Mesenteric fat pad (tissue), 1 donor: ENCODE results near the gene GOT2. TPM values are rescaled to one million over a fixed set of nuclear protein-coding genes. Genes with fewer than 3 reads are reported as not detected.
"Not testable (repeated sequence)": the region's sequence is repeated elsewhere in the genome, so short reads cannot be mapped to it uniquely, and the experiment has no call there.

Experiments
- DNase-seq: peaks from one replicate; pipeline ENCODE4 v3.0.0-alpha.2; 2020; ENCODE audit warnings: low spot score
- total RNA-seq: library from RNA; stranded (reverse); fragmentation: NEBNext Ultra II Directional; extraction: Animal tissue kit (Norgen Biotek cat#: 25700); gene quantifications from one replicate; pipeline ENCODE4 v1.2.1, GENCODE V29; 2021
- donor health status: DM: yes; HTN: yes; CAD: no.

GOT2 gene
- total RNA-seq, 1 donor from 2014 or later = 22.9 TPM

DNA sequence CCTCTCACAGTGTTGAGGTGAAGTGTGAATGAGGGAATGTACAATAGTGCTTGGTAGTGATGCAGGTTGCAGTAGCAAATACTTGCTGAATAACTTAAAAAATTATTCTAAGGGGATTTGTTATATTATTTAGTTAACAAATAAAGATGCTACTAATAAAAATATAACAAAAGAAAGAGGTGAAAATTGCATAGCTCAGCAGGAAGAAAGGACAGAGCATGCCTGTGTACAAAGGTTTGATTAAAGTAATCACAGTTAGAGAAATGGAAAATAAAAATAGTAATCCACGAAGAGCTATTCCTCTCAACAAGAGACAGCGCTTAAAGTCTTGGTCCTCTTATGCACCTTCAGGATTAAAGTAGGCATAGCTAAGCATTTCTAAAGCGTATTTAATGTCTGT is 11.0 kb downstream of the GOT2 start:
- no peak for DNase-seq

DNA sequence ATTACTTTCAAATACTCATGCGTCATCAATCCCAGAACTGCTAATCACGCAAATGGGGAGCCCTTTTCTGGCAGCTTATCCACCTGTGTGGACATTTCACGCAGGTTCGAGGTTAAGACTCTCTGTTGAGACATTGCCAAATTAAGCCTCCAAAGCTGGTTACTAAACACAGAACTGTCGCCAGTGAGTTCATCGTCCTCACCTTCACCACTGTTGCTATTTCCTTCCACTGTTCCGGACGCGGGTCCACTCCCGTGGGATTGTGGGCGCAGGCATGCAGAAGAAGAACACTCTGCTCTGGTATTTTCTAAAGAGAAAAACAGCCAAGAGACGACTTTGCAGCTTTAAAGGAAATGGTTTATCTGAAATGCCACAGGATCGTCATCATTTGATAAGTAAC is 16.1 kb downstream of the GOT2 start:
- DNase-seq = no peak

DNA sequence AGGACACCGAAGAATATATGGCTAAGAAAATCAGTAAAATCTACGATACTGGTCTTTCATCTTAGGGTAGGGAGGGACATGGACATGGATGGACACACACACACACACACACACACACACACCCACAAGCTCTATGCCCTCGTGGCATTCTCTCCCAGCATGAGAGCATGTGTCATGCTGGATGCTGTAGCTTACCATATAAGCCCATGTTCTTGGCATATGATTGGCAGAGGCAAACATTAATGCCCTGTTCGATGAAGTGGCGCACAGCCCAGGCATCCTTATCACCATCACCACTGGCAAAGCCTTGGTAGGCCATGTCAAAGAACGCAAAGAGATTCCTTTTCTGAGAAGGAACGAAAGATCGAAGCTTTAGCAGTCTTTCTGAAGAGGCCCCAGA is 17.6 kb downstream of the GOT2 start:
- DNase-seq = no peak

DNA sequence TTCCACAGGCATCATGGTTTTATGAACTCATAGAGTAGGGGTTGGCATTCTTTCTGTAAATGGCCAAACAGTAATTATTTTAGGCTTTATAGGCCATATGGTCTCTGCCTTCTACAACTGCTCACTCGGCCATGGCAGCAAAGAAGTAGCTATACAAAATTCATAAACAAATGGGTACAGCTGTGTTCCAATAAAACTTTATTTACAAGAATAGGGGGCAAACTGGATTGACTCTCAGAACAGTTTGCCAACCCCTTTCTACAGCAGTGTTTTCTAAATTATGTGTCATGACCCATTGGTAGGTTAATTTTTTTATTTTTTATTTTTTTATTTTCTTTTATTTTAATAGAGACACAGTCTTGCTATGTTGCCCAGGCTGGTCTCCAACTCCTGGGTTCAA is 20.4 kb downstream of the GOT2 start:
- DNase-seq = no peak

DNA sequence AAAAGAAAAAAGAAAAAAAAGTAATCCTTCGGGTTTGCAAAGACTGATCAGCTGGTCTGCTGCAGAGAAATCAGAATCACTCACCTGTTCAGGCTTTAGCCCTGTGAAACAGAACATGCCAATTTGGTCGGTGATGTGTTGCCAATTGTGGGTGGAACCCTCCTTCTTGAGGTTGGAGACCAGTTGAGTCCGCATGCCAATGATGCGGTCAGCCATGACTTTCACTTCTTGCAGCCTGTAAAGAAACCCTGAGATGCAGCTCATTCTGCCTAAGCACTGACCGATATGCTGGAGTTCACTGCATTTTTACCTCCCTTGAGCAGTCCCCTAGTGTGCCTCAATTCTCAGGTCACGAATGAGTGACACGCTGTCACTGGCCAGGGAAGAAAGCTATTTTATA is 24.8 kb downstream of the GOT2 start:
- DNase-seq = no peak

DNA sequence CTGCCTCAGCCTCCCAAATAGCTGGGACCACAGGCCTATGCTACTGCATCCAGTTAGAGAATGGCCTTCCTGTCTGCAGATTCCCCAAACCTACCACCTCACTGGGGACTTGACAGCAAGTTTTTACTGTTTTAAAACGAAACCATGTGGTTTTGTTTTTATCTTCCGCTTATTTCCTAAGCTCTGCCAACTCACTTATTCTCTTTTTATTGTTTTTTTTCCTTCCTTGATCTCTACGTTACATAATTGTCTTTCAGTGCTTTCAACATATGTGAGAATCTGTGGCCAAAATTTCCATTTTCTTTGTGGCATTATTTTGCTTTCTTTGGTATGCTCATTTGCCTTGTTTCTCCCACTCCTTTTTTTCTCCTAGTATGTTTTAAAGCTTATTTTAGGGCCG is 35.0 kb downstream of the GOT2 start:
- DNase-seq = no peak

DNA sequence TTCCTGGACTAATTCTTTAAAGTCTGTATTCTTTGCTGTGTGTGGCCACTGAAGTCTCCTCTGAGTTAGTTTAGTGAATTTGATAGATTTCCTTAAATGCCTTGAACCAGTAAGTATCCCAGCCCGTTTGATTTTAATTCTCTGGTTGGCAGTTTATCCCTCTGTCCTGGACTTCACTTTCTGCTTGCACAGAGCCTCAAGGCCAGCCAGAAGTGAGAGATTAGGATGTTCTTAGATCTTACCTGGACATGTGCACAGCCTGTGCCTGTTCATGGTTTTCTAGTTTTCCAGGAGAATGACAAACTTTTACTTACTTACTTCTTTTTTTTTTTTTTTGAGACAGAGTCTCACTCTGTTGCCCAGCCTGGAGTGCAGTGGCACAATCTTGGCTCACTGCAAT is 38.7 kb downstream of the GOT2 start:
- no peak for DNase-seq

DNA sequence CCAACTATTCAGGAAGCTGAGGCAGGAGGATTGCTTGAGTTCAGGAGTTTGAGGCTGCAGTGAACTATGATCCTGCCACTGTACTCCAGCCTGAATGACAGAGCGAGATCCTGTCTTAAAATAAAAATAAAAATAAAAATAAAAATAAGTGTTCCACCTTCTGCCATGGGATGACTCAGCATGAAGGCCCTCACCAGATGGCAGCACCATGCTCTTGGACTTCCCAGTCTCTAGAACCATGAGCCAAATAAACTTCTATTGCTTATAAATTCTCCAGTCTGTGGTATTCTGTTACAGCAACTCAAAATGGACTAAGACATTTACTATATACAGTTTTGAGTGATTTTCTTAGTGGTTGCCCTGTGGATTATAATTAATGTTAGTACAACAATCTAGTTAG is 41.7 kb downstream of the GOT2 start:
- no peak for DNase-seq

DNA sequence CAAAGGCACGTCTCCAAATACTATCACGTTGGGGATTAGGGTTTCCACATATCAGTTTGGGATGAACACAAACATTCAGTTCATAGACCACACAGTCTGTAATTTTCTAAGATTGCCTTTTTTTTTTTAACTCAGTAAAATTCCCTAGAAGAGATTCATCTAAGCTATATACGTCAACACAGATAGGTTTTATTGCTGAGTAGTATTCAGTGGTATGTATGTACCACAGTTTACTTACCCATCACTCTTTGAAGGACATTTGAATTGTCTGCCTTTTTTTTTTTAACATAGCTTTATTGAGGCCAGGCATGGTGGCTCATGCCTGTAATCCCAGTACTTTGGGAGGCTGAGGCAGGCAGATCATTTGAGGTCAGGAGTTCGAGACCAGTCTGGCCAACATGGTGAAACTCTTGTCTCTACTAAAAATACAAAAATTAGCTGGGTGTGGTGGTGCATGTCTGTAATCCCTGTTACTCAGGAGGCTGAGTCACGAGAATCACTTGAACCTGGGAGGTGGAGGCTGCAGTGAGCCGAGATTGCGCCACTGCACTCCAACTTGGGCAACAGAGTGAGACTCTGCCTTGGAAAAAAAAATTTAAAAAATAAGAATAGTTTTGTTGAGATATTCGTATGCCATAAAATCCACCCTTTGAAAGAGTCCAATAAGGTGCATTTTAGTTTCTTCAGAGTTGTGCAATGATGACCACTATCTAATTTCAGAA is 47.0 kb downstream of the GOT2 start:
- not testable (repeated sequence) for DNase-seq

DNA sequence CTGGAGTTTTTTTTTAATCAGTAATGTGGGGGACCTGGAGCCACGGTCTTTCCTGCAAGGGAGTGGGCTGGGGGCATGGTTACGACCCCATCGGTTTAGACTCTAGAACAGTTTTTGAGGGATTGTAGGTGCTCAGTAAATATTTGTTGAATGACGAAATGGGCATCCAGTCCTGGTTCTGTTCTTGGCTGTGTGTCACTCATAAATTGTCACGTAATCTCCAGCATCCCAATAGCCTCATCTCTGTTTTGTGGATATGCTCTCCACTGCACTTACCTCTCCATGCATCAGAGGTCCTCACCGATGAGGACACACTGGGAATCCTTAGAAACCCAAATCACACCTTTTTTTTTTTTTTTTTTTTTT is 49.0 kb downstream of the GOT2 start:
- no peak for DNase-seq

DNA sequence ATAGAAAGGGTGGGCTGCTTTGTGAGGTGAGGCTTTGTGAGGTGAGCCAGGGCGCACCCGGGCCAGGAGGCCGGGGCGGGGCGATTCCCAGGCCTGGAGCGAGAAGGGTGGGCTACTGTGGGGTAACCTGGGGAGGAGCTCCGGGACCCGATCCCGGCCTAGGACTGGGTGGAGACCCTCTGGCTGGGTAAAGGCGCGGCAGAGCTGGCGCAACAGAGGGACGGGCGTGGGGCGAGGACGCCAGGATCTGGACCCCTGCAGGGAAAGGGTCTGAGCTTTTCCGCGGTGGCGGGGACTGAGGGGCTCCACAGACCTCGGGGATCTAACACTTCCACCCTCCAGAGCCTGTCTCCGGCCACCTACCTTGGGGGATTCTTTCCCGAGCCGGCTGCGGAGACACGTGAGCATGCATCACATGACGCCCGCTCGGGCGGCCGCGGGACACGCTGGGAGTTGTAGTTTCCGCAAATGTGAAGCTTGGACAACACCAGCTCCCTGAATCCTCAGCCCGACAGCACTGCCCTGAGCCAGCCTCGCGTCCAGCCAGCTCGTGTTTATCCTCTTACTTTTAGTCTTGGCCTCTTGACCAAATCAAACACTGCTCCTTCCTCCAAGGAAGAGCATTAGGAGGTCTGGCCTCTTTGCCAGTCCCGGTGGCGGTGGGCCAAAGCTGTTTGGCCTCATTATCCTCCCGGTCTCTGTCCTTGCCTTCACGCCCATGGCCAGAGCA is 49.6 kb downstream of the GOT2 start, which contains the start of gene SLC38A7:
Gene SLC38A7, minus strand, starts transcription at position 417 of the 730 bp plus-strand sequence. CDS start 4,644 bp downstream, outside the sequence.
- peak; percentile 96 for DNase-seq

DNA sequence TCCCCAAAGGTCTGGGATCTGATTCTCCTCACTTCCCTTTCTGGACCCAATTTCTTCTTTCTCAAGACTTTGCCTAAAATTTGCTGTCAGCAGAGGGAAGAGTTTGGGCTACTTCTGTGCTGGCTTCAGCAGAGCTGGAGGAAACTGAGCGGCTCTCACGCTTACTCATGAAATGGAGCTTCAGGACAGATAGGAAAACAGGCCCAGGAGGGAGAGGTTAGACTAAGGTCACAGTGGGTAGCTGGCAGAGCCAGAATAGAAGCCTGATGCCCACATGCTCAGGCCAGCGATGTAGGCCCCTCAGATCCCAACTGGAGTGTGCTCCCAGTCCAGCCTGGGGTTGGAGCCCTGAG is 50.1 kb downstream of the GOT2 start:
- DNase-seq = no peak

DNA sequence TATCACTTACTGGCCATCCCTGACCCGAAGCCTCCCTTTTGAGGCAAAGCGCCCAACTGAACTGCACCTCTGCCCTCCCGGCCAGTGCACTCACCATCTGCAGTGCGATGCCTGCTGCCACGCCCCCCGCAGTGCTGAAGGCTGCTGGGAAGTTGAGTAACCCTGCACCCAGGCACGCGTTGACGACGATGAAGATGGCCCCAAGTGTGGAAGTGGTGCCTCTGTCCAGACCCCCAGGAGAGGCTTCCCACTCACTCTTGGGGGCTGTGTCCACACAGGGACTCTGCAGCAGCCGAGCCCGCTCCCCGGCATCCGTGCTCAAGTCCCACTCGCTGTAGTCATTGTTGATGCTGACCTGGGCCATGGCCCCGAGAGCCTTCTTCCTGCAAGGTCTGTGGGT is 54.4 kb downstream of the GOT2 start:
- no peak for DNase-seq

DNA sequence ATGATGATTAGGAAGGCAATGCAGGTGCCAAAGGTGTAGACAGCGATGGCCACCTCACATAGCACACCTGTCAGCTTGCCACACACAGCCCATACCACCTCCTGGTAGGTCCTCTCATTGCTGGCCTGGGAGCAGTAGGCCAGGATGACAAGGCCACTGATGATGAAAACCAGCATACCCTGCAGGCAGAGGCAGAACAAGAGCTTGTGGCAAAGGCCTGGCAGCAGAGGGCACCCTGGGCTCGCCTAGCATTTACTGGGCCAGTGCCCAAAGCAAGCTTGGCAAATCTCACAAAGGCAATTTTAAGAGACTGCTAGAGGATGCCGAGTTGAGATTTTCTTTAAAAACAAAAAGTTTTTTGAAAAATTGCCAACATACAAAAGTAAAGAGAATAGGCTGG is 55.4 kb downstream of the GOT2 start:
- DNase-seq = no peak

DNA sequence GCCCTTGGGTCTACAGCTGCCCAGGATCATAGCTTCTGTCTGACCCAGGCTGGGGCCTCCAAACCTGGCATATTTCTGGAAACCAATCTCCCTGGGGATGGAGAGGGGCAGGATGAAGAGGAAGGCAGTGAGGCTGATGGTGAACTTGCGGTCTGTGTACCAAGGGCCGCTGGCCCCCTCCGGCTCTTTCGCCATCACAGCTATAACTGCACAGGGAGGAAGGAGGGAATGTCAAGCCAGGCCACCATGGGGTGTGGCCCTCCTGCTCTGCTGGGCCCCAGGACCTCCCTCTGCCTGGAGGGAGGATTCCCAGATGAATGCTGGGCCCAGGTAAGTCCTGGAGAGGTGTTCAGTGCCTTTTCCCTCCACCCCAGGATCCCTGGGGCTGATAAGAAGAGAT is 55.8 kb downstream of the GOT2 start:
- no peak for DNase-seq

DNA sequence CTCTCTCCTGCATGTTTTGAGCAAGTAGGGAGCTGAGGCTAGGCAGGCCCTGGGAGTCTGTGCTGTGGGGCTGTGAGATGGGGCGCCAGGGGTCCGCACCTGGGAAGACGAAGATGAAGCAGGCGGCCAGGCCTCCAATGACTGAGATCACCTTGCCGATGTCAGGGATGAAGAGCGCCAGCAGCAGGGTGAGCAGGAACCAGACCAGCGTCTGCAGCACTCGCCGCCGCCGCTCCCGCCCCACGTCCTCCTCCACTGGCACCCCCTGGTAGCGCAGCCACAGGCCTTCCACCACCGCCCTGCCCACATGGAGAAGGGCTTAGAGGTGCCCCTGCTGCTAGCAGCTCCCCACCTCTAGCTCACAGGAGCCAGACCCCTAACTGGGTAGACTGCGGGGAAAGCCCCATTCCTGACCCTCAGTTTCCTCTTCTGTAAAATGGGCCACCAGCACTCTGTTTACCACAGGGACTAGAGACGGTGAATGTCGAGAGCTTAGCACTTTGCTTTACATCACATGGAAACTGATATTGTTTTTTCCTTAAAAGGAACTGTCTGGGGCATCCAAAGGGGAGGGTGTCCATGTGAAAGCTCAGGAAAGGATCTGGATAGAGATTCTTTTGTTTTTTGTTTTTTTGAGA is 63.1 kb downstream of the GOT2 start:
- DNase-seq = no peak

DNA sequence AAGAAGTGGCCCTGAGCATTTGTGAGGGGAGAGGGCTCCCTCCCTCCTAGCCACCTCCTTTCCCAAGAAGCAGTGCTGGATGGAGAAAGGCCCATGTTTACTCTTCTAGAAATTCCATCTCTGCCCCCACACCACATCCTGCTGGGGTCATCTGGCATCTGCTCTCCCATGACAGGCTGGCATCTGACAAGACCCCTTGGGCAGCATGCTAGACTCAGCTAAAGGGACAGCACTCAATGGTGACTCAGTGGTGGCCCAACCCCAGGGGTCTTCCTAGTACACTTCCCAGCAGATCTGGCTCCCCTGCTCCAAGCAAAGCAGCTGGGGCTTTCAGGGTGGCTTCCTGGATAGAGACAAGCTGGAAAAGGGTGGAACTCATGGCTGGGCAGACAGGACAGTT is 63.9 kb downstream of the GOT2 start:
- no peak for DNase-seq

DNA sequence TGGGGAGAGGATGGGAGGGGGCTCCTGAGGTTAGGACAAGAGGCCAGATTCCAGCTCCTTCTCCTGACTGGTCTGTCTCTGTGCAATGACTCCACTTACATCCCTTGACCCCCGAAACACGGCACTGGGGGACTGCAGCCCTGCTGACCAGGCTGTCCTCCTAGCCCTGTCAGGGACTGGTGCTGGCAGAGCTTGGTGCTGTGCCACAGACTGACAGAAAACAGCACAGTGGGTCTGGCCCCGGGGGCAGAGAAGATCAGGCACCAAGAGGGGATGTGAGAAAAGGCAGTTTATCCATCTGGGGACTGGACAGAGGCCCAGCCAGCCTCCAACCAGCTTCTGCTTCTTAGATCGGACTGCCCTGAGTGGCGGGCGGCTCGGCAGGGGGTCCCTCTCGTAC is 68.9 kb downstream of the GOT2 start:
- no peak for DNase-seq

DNA sequence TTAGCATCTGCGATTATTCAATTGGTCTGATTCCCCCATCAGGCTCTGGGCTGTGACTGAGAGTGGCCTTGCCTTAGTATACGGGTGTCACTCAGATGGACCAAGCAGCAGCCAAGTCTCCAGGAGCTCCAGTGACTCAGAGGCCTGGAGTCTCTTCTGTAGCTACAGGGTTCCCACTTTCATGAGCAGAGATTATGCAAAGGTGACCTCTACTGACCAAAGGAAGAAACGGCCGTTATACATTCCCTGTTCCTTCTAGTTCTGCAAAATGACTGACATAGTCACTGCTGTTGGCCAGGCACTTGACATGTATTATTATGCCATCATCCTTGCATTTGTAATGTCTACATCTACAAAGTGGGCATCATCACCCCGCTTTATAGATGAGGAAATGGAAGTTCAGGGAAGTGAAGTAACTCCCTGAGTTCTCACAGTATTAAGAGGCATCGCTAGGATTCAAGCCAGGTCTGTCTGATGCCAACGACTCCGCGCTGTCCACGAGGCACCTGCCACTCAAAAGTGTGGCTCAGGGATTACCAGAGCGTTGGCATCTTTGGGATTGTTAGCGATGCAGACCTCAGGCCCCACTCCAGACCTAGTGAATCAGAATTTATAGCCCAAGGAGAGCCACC is 72.8 kb downstream of the GOT2 start:
- DNase-seq = no peak

DNA sequence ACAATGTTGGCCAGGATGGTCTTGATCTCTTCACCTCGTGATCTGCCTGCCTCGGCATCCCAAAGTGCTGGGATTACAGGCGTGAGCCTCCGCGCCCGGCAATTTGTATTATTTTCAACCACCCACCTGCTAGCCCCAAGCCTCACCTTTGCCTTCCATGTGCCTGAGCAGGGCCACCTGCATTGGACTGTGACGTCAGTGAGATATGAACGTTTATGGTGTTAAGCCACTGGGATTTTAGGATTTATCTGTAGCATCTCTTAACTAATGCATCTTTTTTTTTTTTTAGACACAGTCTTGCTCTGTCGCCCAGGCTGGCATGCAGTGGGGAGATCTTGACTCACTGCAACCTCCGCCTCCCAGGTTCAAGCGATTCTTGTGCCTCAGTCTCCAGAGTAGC is 74.2 kb downstream of the GOT2 start:
- not testable (repeated sequence) for DNase-seq

DNA sequence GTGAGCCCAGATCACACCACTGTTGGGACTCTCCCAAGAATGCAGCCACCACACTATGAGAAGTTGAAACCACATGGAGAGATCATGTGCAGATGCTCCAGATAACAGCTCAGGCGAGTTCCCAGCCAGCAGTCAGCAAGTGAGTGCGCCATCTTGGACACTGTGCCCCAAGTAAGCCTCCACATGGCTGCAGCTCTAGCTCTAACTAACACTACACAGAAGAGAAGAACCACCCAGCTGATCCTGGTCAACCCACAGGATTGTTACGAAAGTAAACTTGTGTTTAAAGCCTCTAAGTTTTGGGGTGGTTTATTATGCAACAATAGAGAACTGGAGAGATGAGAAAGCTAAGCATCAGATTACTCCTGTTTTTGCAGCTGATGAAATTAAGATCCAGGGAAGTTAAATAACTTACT is 75.3 kb downstream of the GOT2 start:
- no peak for DNase-seq
